OCI-LY7 (cell line): ENCODE data around the gene TBC1D1. TPM values are rescaled to one million over a fixed set of nuclear protein-coding genes. Genes with fewer than 3 reads are reported as not detected.

Experiments
- BruUV-seq: library from RNA; stranded (reverse); fragments of 400-500 nt; replicated peaks from 2 replicates; lab custom pipeline; 2021; lab: Mats Ljungman, UMichigan
- CTCF ChIA-PET: fragments of 300-600 bp; sonication (Branson Sonifier 250); formaldehyde crosslinking; loops from one replicate; lab custom pipeline; 2022; ENCODE audit warnings: antibody characterized with exemption; ENCODE audit not compliant: unreplicated experiment; lab: Charles Lee
- POLR2A ChIA-PET: fragments of 300-600 bp; sonication (Branson Sonifier 250); formaldehyde crosslinking; loops from one replicate; lab custom pipeline; 2022; ENCODE audit warnings: antibody characterized with exemption; lab: Charles Lee
- DNase-seq: peaks from one replicate; pipeline ENCODE4 v3.0.0-alpha.2; 2015; ENCODE audit warnings: low spot score
- H2AFZ ChIP-seq: fragments of 200-600 bp; sonication (generic), shearing (Covaris generic); 2 replicates; pipeline ENCODE4 v1.6.1; 2014; ENCODE audit warnings: mild to moderate bottlenecking, antibody characterized with exemption, low read length, moderate library complexity
- H3K27ac ChIP-seq: fragments of 200-600 bp; sonication (generic); 2 replicates; pipeline ENCODE4 v1.5.1; 2014; ENCODE audit warnings: mixed run types, low read depth, mild to moderate bottlenecking, moderate library complexity, low read length, inconsistent platforms; ENCODE audit not compliant: poor library complexity, severe bottlenecking
- H3K36me3 ChIP-seq: fragments of 200-600 bp; sonication (generic); 2 replicates; pipeline ENCODE4 v1.6.1; 2014; ENCODE audit warnings: mild to moderate bottlenecking, antibody characterized with exemption, low read length, moderate library complexity, mixed read lengths; ENCODE audit not compliant: insufficient read depth
- H3K4me1 ChIP-seq: fragments of 200-600 bp; sonication (generic); 2 replicates; pipeline ENCODE4 v1.5.1; 2014; ENCODE audit warnings: mild to moderate bottlenecking, low read length; ENCODE audit not compliant: insufficient read depth, poor library complexity, severe bottlenecking
- H3K4me2 ChIP-seq: fragments of 200-600 bp; sonication (generic); 2 replicates; pipeline ENCODE4 v1.6.1; 2014; ENCODE audit warnings: mild to moderate bottlenecking, low read length
- H3K4me3 ChIP-seq: fragments of 200-600 bp; sonication (generic); 2 replicates; pipeline ENCODE4 v1.5.1; 2014; ENCODE audit warnings: mild to moderate bottlenecking, low read depth, low read length; ENCODE audit not compliant: poor library complexity, severe bottlenecking
- H3K79me2 ChIP-seq: fragments of 200-600 bp; sonication (generic); 2 replicates; pipeline ENCODE4 v1.6.1; 2016; ENCODE audit warnings: low read depth, mild to moderate bottlenecking, low read length, moderate library complexity, mixed read lengths; ENCODE audit not compliant: insufficient read depth
- H3K9me2 ChIP-seq: fragments of 200-600 bp; sonication (generic); 2 replicates; pipeline ENCODE4 v1.6.1; 2016; ENCODE audit warnings: mild to moderate bottlenecking, low read length, mixed read lengths; ENCODE audit not compliant: insufficient read depth
- H3K9me3 ChIP-seq: fragments of 200-600 bp; sonication (generic); 2 replicates; pipeline ENCODE4 v1.6.1; 2014; ENCODE audit warnings: mild to moderate bottlenecking, mixed run types, low read length, mixed read lengths
- H4K20me1 ChIP-seq: fragments of 200-600 bp; sonication (generic); 2 replicates; pipeline ENCODE4 v1.6.1; 2014; ENCODE audit warnings: mild to moderate bottlenecking, antibody characterized with exemption, low read length, moderate library complexity, mixed read lengths; ENCODE audit not compliant: insufficient read depth
- EZH2phosphoT487 ChIP-seq: fragments of 200-600 bp; sonication (generic); IDR thresholded peaks from 2 replicates; pipeline ENCODE4 v1.6.1; 2018; ENCODE audit warnings: low read depth, borderline replicate concordance, mild to moderate bottlenecking, mixed run types, antibody characterized with exemption, low read length, moderate library complexity, mixed read lengths
- intact Hi-C: fragments of 100-400 bp; cut with micrococcal nuclease; formaldehyde crosslinking; loops from one replicate; pipeline ENCODE4 v1.10.0; 2022; ENCODE audit not compliant: unreplicated experiment
- total RNA-seq, 2 experiments: library from RNA; depleted of rRNA in 1 of 2; stranded (reverse); fragments of >200 nt in 1 of 2; shearing (Covaris generic) in 1 of 2; gene quantifications; 2 replicates each; pipeline ENCODE4 v1.2.3, GENCODE V29; 2014 to 2022
- TF ChIP-seq, protein P1 (sequence below): fragments of 200-600 bp; sonication (generic); conservative IDR thresholded peaks from 2 replicates; pipeline ENCODE4 v1.5.1; 2014; ENCODE audit warnings: mild to moderate bottlenecking, antibody characterized with exemption, low read length, moderate library complexity, mixed read lengths

Gene TBC1D1
- total RNA-seq, 2 experiments from 2014 or later = 539 to 545 TPM

DNA sequence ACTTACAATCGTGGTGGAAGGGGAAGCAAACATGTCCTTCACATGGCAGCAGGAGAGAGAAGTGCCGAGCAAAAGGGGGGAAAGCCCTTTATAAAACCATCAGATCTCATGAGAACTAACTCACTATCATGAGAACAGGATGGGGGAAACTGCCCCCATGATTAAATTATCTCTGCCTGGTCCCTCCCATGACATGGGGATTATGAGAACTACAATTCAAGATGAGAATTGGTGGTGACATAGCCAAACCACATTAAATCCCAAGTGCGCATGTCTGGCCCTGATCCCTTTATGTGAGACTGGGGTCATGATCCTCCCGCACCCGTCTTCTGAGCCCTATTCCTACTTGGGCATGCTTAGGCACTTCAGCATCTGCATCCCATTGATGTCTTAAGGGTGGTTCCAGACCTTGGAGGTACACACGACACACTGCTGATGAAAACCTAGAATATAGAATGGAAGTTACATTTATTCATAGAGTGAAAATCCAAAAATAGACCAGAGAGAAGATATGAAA is 185.3 kb downstream of the TBC1D1 start:
- Histone ChIP-seq H3K4me2 (no peak overlapping the region), H3K4me1 (peaks cover 6% of the 10 kb centered on the region), H3K9me2 (no peaks in the 10 kb centered on the region), H3K36me3 (peaks cover 100% of the 10 kb centered on the region), H3K27ac (no peak overlapping the region), H2AFZ (no peak overlapping the region), H3K79me2 (peaks cover 4% of the 10 kb centered on the region; the same call in 1 of the 2 replicates), H4K20me1 (no peaks in the 10 kb centered on the region), H3K9me3 (no peaks in the 10 kb centered on the region), H3K4me3 (no peak overlapping the region)
- ChIA-PET POLR2A (no interaction called here), CTCF (no interaction called here)
- no peak for TF ChIP-seq EZH2phosphoT487
- TF ChIP-seq, protein P1, sequence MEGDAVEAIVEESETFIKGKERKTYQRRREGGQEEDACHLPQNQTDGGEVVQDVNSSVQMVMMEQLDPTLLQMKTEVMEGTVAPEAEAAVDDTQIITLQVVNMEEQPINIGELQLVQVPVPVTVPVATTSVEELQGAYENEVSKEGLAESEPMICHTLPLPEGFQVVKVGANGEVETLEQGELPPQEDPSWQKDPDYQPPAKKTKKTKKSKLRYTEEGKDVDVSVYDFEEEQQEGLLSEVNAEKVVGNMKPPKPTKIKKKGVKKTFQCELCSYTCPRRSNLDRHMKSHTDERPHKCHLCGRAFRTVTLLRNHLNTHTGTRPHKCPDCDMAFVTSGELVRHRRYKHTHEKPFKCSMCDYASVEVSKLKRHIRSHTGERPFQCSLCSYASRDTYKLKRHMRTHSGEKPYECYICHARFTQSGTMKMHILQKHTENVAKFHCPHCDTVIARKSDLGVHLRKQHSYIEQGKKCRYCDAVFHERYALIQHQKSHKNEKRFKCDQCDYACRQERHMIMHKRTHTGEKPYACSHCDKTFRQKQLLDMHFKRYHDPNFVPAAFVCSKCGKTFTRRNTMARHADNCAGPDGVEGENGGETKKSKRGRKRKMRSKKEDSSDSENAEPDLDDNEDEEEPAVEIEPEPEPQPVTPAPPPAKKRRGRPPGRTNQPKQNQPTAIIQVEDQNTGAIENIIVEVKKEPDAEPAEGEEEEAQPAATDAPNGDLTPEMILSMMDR = no peak
- BruUV-seq = no TSS peak
- DNase-seq = no peak
- intact Hi-C loops = no loop called here

DNA sequence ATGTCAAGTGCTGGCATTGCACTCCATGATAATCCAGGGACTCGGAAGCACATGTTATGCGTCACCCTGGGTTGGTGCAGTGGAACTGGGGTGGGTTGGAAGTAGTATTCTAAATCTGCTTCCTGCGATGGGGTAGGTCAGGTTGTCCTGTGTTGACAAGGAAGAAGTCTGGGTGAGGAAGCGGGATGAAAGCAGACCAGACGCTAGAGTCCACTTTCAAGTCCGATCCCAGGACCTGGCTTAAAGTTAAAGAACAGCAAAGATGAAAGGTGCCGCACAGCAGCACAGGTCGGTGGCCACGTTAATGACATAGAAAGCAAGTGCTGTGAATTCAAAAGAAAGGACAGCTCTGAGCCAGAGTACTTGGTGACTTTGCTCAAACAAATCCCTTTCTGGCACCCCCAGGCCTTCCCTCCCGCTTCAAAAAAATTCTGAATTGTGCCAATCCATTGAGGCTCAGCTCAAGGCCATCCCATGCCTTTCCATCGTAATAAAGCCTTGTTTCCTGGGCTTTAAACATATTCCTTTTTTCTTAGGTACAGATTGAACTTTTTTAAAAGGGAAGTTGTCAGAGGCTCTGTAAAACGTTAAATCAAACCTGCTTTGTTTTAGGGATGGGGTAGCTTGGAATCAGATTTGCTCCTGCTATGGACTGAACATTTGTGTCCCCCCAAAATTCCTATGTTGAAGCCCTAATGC is 187.1 kb downstream of the TBC1D1 start:
- H3K9me3 ChIP-seq = no peaks in the 10 kb centered on the region
- no peak for DNase-seq
- no peaks in the 10 kb centered on the region for H3K4me1 ChIP-seq
- no peak overlapping the region for H3K4me3 ChIP-seq
- ChIA-PET POLR2A (interaction anchor here (0.6 to 1.7 kb wide), 5 partner anchors 9 to 229 kb away, joined by 3 to 4 read pairs (median 3); no protein-coding TSS in a partner anchor), CTCF (no interaction called here)
- H3K79me2 ChIP-seq = no peaks in the 10 kb centered on the region; the same call in 1 of the 2 replicates
- H3K36me3 ChIP-seq = peaks cover 100% of the 10 kb centered on the region
- intact Hi-C loops = no loop called here
- no peaks in the 10 kb centered on the region for H3K9me2 ChIP-seq
- no TSS peak for BruUV-seq
- H3K27ac ChIP-seq = no peak overlapping the region
- no peak overlapping the region for H2AFZ ChIP-seq
- no peak overlapping the region for H3K4me2 ChIP-seq
- TF ChIP-seq EZH2phosphoT487 = no peak
- TF ChIP-seq, protein P1 = no peak
- H4K20me1 ChIP-seq = no peaks in the 10 kb centered on the region
